B cell (primary cell): ENCODE results near the gene TTC8.

Experiments used
- CTCF ChIP-seq: fragments of 200-600 bp; IDR thresholded peaks from one replicate; pipeline ENCODE4 v1.8.0; 2022; ENCODE audit warnings: antibody characterized with exemption, mild to moderate bottlenecking
- EZH2 ChIP-seq: IDR thresholded peaks from 2 replicates; pipeline ENCODE4 v1.6.1; 2012; ENCODE audit warnings: borderline replicate concordance, low read depth, mild to moderate bottlenecking, moderate library complexity, low read length; ENCODE audit not compliant: insufficient read depth, poor library complexity, severe bottlenecking

- no peak for TF ChIP-seq CTCF
- no peak for TF ChIP-seq EZH2
Measured at GRCh38 chr14:88870777-88871176, 46.3 kb downstream of the TTC8 start.
